H9 (cell line): Measurements from ENCODE around the gene EVI5. TPM values are rescaled to one million over a fixed set of nuclear protein-coding genes. Genes with fewer than 3 reads are reported as not detected.

Source experiments
- DNase-seq: peaks from one replicate; pipeline ENCODE4 v3.0.0-alpha.2; 2017
- H2AFZ ChIP-seq: one replicate; pipeline ENCODE4 v1.6.1; 2013; ENCODE audit warnings: mild to moderate bottlenecking, low read length, control low read depth, moderate library complexity
- H2AK5ac ChIP-seq: 2 replicates; pipeline ENCODE4 v1.6.1; 2013; ENCODE audit warnings: low read length, control low read depth, mixed read lengths; ENCODE audit not compliant: insufficient read length
- H2BK120ac ChIP-seq: one replicate; pipeline ENCODE4 v1.6.1; 2013; ENCODE audit warnings: low read depth, mild to moderate bottlenecking, low read length, control low read depth, inconsistent platforms; ENCODE audit not compliant: poor library complexity, severe bottlenecking
- H2BK12ac ChIP-seq: 2 replicates; pipeline ENCODE4 v1.6.1; 2013; ENCODE audit warnings: low read length, control low read depth, mixed read lengths, low read depth; ENCODE audit not compliant: insufficient read length
- H2BK15ac ChIP-seq: 2 replicates; pipeline ENCODE4 v1.6.1; 2013; ENCODE audit warnings: low read depth, low read length, control low read depth
- H2BK20ac ChIP-seq: one replicate; pipeline ENCODE4 v1.6.1; 2013; ENCODE audit warnings: low read depth, mild to moderate bottlenecking, low read length, control low read depth, inconsistent platforms; ENCODE audit not compliant: poor library complexity, severe bottlenecking
- H2BK5ac ChIP-seq: 2 replicates; pipeline ENCODE4 v1.6.1; 2013; ENCODE audit warnings: low read length, control low read depth, mixed read lengths; ENCODE audit not compliant: insufficient read length
- H3K14ac ChIP-seq: 2 replicates; pipeline ENCODE4 v1.6.1; 2013; ENCODE audit warnings: low read length, control low read depth; ENCODE audit not compliant: insufficient read depth
- H3K18ac ChIP-seq: 2 replicates; pipeline ENCODE4 v1.6.1; 2013; ENCODE audit warnings: low read depth, mild to moderate bottlenecking, mixed read lengths, low read length, control low read depth; ENCODE audit not compliant: insufficient read length
- H3K23ac ChIP-seq: 2 replicates; pipeline ENCODE4 v1.6.1; 2013; ENCODE audit warnings: low read length, control low read depth, mixed read lengths, low read depth; ENCODE audit not compliant: insufficient read length
- H3K23me2 ChIP-seq: 2 replicates; pipeline ENCODE4 v1.6.1; 2013; ENCODE audit warnings: low read depth, mild to moderate bottlenecking, mixed read lengths, low read length, control low read depth; ENCODE audit not compliant: insufficient read length, poor library complexity, severe bottlenecking
- H3K27ac ChIP-seq: 2 replicates; pipeline ENCODE4 v1.5.1; 2013; ENCODE audit warnings: low read length, control low read depth, mixed read lengths, low read depth; ENCODE audit not compliant: insufficient read length
- H3K27me3 ChIP-seq: 2 replicates; pipeline ENCODE4 v1.6.1; 2013; ENCODE audit warnings: low read length, control low read depth, inconsistent platforms; ENCODE audit not compliant: insufficient read depth
- H3K4ac ChIP-seq: 2 replicates; pipeline ENCODE4 v1.6.1; 2013; ENCODE audit warnings: low read depth, mild to moderate bottlenecking, control low read depth, inconsistent platforms, low read length, moderate library complexity
- H3K4me1 ChIP-seq: 2 replicates; pipeline ENCODE4 v1.6.1; 2013; ENCODE audit warnings: low read length, control low read depth, inconsistent platforms; ENCODE audit not compliant: insufficient read depth
- H3K4me2 ChIP-seq: 2 replicates; pipeline ENCODE4 v1.6.1; 2013; ENCODE audit warnings: low read length, control low read depth, mixed read lengths; ENCODE audit not compliant: insufficient read length, insufficient read depth
- H3K56ac ChIP-seq: 2 replicates; pipeline ENCODE4 v1.6.1; 2013; ENCODE audit warnings: low read depth, mild to moderate bottlenecking, mixed read lengths, low read length, control low read depth; ENCODE audit not compliant: insufficient read length
- H3K79me1 ChIP-seq: 2 replicates; pipeline ENCODE4 v1.6.1; 2013; ENCODE audit warnings: low read depth, mild to moderate bottlenecking, moderate library complexity, low read length, control low read depth, inconsistent platforms; ENCODE audit not compliant: insufficient read depth, poor library complexity, severe bottlenecking
- H3K79me2 ChIP-seq: 2 replicates; pipeline ENCODE4 v1.6.1; 2013; ENCODE audit warnings: low read length, control low read depth, inconsistent platforms; ENCODE audit not compliant: insufficient read depth
- H3K9ac ChIP-seq: 2 replicates; pipeline ENCODE4 v1.6.1; 2013; ENCODE audit warnings: low read length, control low read depth, mixed read lengths; ENCODE audit not compliant: insufficient read length; ENCODE audit errors: extremely low read depth
- H3K9me3 ChIP-seq: one replicate; pipeline ENCODE4 v1.6.1; 2013; ENCODE audit warnings: low read depth, low read length, inconsistent platforms; ENCODE audit not compliant: control insufficient read depth
- H3T11ph ChIP-seq: one replicate; pipeline ENCODE4 v1.6.1; 2013; ENCODE audit warnings: mild to moderate bottlenecking, low read length, control low read depth, inconsistent platforms
- H4K20me1 ChIP-seq: one replicate; pipeline ENCODE4 v1.6.1; 2013; ENCODE audit not compliant: control insufficient read depth, insufficient read length, insufficient read depth
- H4K5ac ChIP-seq: 2 replicates; pipeline ENCODE4 v1.6.1; 2013; ENCODE audit warnings: low read depth, mild to moderate bottlenecking, mixed read lengths, low read length, control low read depth; ENCODE audit not compliant: insufficient read length
- H4K8ac ChIP-seq: replicated peaks from 2 replicates; pipeline ENCODE4 v1.6.1; 2013; ENCODE audit warnings: low read length, control low read depth, mixed read lengths, low read depth; ENCODE audit not compliant: insufficient read length
- H4K91ac ChIP-seq: 2 replicates; pipeline ENCODE4 v1.6.1; 2013; ENCODE audit warnings: low read depth, mild to moderate bottlenecking, moderate library complexity, mixed read lengths, low read length, control low read depth; ENCODE audit not compliant: insufficient read length
- H3K27ac Mint-ChIP-seq, 3 experiments: 2 replicates in 2 of 3; 3 replicates in 1 of 3; pipeline ENCODE4 v1.8.0; 2020 to 2021; ENCODE audit warnings: mixed read lengths in 3 of 3, mild to moderate bottlenecking in 1 of 3, moderate library complexity in 1 of 3
- H3K27me3 Mint-ChIP-seq: 2 replicates; pipeline ENCODE4 v1.8.0; 2021; ENCODE audit warnings: low read depth, mild to moderate bottlenecking, moderate library complexity, mixed read lengths
- H3K36me3 Mint-ChIP-seq, 3 experiments: 2 replicates in 2 of 3; 3 replicates in 1 of 3; pipeline ENCODE4 v1.8.0; 2020 to 2021; ENCODE audit warnings: low read depth in 3 of 3, mixed read lengths in 3 of 3; ENCODE audit not compliant: insufficient read depth in 1 of 3
- H3K4me1 Mint-ChIP-seq, 2 experiments: 2 replicates each; pipeline ENCODE4 v1.8.0; 2020; ENCODE audit warnings: mixed read lengths in 2 of 2
- H3K4me3 Mint-ChIP-seq, 2 experiments: 2 replicates in 1 of 2; 3 replicates in 1 of 2; pipeline ENCODE4 v1.8.0; 2020 to 2021; ENCODE audit warnings: mild to moderate bottlenecking in 2 of 2, mixed read lengths in 2 of 2, moderate library complexity in 1 of 2
- H3K9me3 Mint-ChIP-seq, 2 experiments: 2 replicates in 1 of 2; 3 replicates in 1 of 2; pipeline ENCODE4 v1.8.0; 2020; ENCODE audit warnings: mild to moderate bottlenecking in 2 of 2, mixed read lengths in 2 of 2, moderate library complexity in 1 of 2
- CTCF ChIP-seq: fragments of 200-600 bp; sonication (generic); conservative IDR thresholded peaks from 3 replicates; pipeline ENCODE4 v1.8.0; 2021; ENCODE audit warnings: antibody characterized with exemption, mild to moderate bottlenecking
- WGBS: extraction: QIAGEN DNeasy Blood & Tissue Kit; methylation state at CpG from one replicate; pipeline ENCODE4 v1.1.7; 2013; ENCODE audit warnings: missing lambda C conversion rate, low lambda C conversion rate, mixed read lengths; ENCODE audit not compliant: insufficient read length; ENCODE audit errors: extremely low coverage; 5-methylcytosine and 5-hydroxymethylcytosine counted together
- total RNA-seq: library from RNA; stranded (reverse); gene quantifications from 2 replicates; pipeline ENCODE4 v1.2.1, GENCODE V29; 2021

Gene EVI5
- total RNA-seq, 1 experiment from 2014 or later, result 9.7 TPM

- no peak overlapping the region for H3T11ph ChIP-seq
- H3K14ac ChIP-seq, result no peak overlapping the region
- no peak overlapping the region for H2BK20ac ChIP-seq
- H2AK5ac ChIP-seq, result no peak overlapping the region
- no CpG with 5 or more reads among the region's 1 CpG for WGBS
- H3K27ac ChIP-seq, result no peak overlapping the region
- H3K79me1 ChIP-seq, result no peaks in the 10 kb centered on the region
- H3K18ac ChIP-seq, result no peak overlapping the region
- no peak for DNase-seq
- no peak overlapping the region for H4K8ac ChIP-seq
- H3K56ac ChIP-seq, result no peak overlapping the region
- no peak overlapping the region for H3K27ac Mint-ChIP-seq
- no peak overlapping the region for H3K23ac ChIP-seq
- no peak overlapping the region for H3K4ac ChIP-seq
- no peaks in the 10 kb centered on the region for H3K9me3 ChIP-seq
- no peak for TF ChIP-seq CTCF
- H3K4me3 Mint-ChIP-seq, result no peak overlapping the region
- H2BK15ac ChIP-seq, result no peak overlapping the region
- H4K20me1 ChIP-seq, result no peaks in the 10 kb centered on the region
- H3K4me2 ChIP-seq, result no peak overlapping the region
- no peak overlapping the region for H2BK12ac ChIP-seq
- H4K5ac ChIP-seq, result no peak overlapping the region
- no peak overlapping the region for H2BK120ac ChIP-seq
- H3K27me3 ChIP-seq, result no peaks in the 10 kb centered on the region
- H3K36me3 Mint-ChIP-seq, result peaks cover 0 to 4% (median 0%) of the 10 kb centered on the region in 3 experiments; a peak in 3 of 7 replicates
- H3K27me3 Mint-ChIP-seq, result no peaks in the 10 kb centered on the region
- H4K91ac ChIP-seq, result no peak overlapping the region
- H3K9me3 Mint-ChIP-seq, result peaks cover 0 to 3% of the 10 kb centered on the region in 2 experiments; a peak in 2 of 5 replicates
- no peak overlapping the region for H2AFZ ChIP-seq
- H3K23me2 ChIP-seq, result no peaks in the 10 kb centered on the region
- no peak overlapping the region for H2BK5ac ChIP-seq
- no peak overlapping the region for H3K9ac ChIP-seq
- H3K4me1 Mint-ChIP-seq, result no peaks in the 10 kb centered on the region
- no peaks in the 10 kb centered on the region for H3K4me1 ChIP-seq
- H3K79me2 ChIP-seq, result no peaks in the 10 kb centered on the region
Measured at GRCh38 chr1:92551916-92552315, 233.0 kb downstream of the EVI5 start.
